Measurements from ENCODE around the gene CDYL. TPM values are rescaled to one million over a fixed set of nuclear protein-coding genes. Genes with fewer than 3 reads are reported as not detected.

CDYL gene
- total RNA-seq, 1 donor from 2014 or later: 53.5 TPM

- Histone ChIP-seq H3F3A (ENCODE audit: low read depth) (peaks cover 19% of the 10 kb centered on the region), H3K9ac (no peak overlapping the region), H3K4me1 (peaks cover 23% of the 10 kb centered on the region), H3K27ac (peak overlapping the region; percentile 55), H3K4me3 (peak overlapping the region; percentile 25), H2AFZ (replicated peaks) (no peak overlapping the region), H3K9me3 (ENCODE audit: low read depth) (no peaks in the 10 kb centered on the region), H3K36me3 (no peaks in the 10 kb centered on the region), H4K20me1 (ENCODE audit: low read depth) (peaks cover 88% of the 10 kb centered on the region), H3K4me2 (peak overlapping the region; percentile 73), H3K79me2 (ENCODE audit: low read depth) (peaks cover 98% of the 10 kb centered on the region), H3K27me3 (no peaks in the 10 kb centered on the region)
- Mint-ChIP-seq H3K4me3 (no peak overlapping the region), H3K27me3 (ENCODE audit: insufficient read depth, low read depth) (peaks cover under 1% of the 10 kb centered on the region), H3K4me1 (peaks cover 16% of the 10 kb centered on the region), H3K27ac (peak overlapping the region; percentile 68), H3K36me3 (peaks cover 47% of the 10 kb centered on the region), H3K9me3 (peaks cover 63% of the 10 kb centered on the region)
- TF ChIP-seq EZH2 (IDR thresholded peaks at IDR 0.05) (no peak), EZH2phosphoT487 (IDR thresholded peaks at IDR 0.05) (no peak), CTCF (IDR thresholded peaks at IDR 0.05) (peak; percentile 65)
- peak; percentile 79 for DNase-seq (ENCODE audit: low spot score)
Measured at GRCh38 chr6:4805553-4806336, 29.5 kb downstream of the CDYL start.

GRCh38 chr6:4806337-4806725 is 30.1 kb downstream of the CDYL start:
- TF ChIP-seq EZH2 (IDR thresholded peaks at IDR 0.05) (no peak), EZH2phosphoT487 (IDR thresholded peaks at IDR 0.05) (no peak), CTCF (IDR thresholded peaks at IDR 0.05) (no peak)

GRCh38 chr6:4806791-4807190 is 30.6 kb downstream of the CDYL start:
- no peaks in the 10 kb centered on the region for H3K9me3 ChIP-seq (ENCODE audit: low read depth)
- H3K9ac ChIP-seq: no peak overlapping the region
- Mint-ChIP-seq H3K36me3 (peaks cover 48% of the 10 kb centered on the region), H3K27ac (no peak overlapping the region), H3K4me1 (peaks cover 16% of the 10 kb centered on the region), H3K27me3 (ENCODE audit: insufficient read depth, low read depth) (no peaks in the 10 kb centered on the region), H3K4me3 (no peak overlapping the region), H3K9me3 (peaks cover 62% of the 10 kb centered on the region)
- peaks cover 88% of the 10 kb centered on the region for H4K20me1 ChIP-seq (ENCODE audit: low read depth)
- H3F3A ChIP-seq (ENCODE audit: low read depth): peaks cover 19% of the 10 kb centered on the region
- H3K36me3 ChIP-seq: no peaks in the 10 kb centered on the region
- H3K4me2 ChIP-seq: no peak overlapping the region
- TF ChIP-seq EZH2phosphoT487 (IDR thresholded peaks at IDR 0.05) (no peak), EZH2 (IDR thresholded peaks at IDR 0.05) (no peak), CTCF (IDR thresholded peaks at IDR 0.05) (no peak)
- no peak overlapping the region for H3K4me3 ChIP-seq
- H3K79me2 ChIP-seq (ENCODE audit: low read depth): peaks cover 98% of the 10 kb centered on the region
- H2AFZ ChIP-seq (replicated peaks): no peak overlapping the region
- H3K27me3 ChIP-seq: no peaks in the 10 kb centered on the region
- no peak overlapping the region for H3K27ac ChIP-seq
- H3K4me1 ChIP-seq: peaks cover 21% of the 10 kb centered on the region
- DNase-seq (ENCODE audit: low spot score): no peak

More at GRCh38 chr6:4806337-4806725, 30.1 kb downstream of the CDYL start:
- Histone ChIP-seq H3K4me1 (peaks cover 21% of the 10 kb centered on the region), H3K79me2 (ENCODE audit: low read depth) (peaks cover 98% of the 10 kb centered on the region), H3K27ac (no peak overlapping the region), H2AFZ (replicated peaks) (no peak overlapping the region), H3F3A (ENCODE audit: low read depth) (peaks cover 19% of the 10 kb centered on the region), H3K36me3 (no peaks in the 10 kb centered on the region), H3K4me2 (peak overlapping the region; percentile 73), H3K4me3 (no peak overlapping the region), H3K9me3 (ENCODE audit: low read depth) (no peaks in the 10 kb centered on the region), H4K20me1 (ENCODE audit: low read depth) (peaks cover 88% of the 10 kb centered on the region), H3K27me3 (no peaks in the 10 kb centered on the region), H3K9ac (no peak overlapping the region)
- H3K4me1 Mint-ChIP-seq: peaks cover 16% of the 10 kb centered on the region
- H3K27ac Mint-ChIP-seq: no peak overlapping the region
- peaks cover 63% of the 10 kb centered on the region for H3K9me3 Mint-ChIP-seq
- H3K27me3 Mint-ChIP-seq (ENCODE audit: insufficient read depth, low read depth): no peaks in the 10 kb centered on the region
- H3K36me3 Mint-ChIP-seq: peaks cover 49% of the 10 kb centered on the region
- no peak for DNase-seq (ENCODE audit: low spot score)
- H3K4me3 Mint-ChIP-seq: no peak overlapping the region

Measured in neural progenitor cell (in vitro differentiated cells).